ENCODE results near the gene PRKN.

GRCh38 chr6:161347125-161347524, 1380.4 kb downstream of the PRKN start:
- TF ChIP-seq TCF7L2 (IDR thresholded peaks at IDR 0.05; ENCODE audit: low read depth, low read length) = no peak
- no peak for TF ChIP-seq CTCF (IDR thresholded peaks at IDR 0.05)
- TF ChIP-seq REST (IDR thresholded peaks at IDR 0.05; ENCODE audit: insufficient read depth in 1 of 2, low read depth in 2 of 2, low read length in 1 of 2) = no peak
- no peak for TF ChIP-seq POLR2AphosphoS5 (IDR thresholded peaks at IDR 0.05; ENCODE audit: low read depth, low read length)
